Neuronal stem cell (in vitro differentiated cells): ENCODE results near the gene CIDEB. TPM values are rescaled to one million over a fixed set of nuclear protein-coding genes. Genes with fewer than 3 reads are reported as not detected.

Source experiments
- DNase-seq: peaks from one replicate; pipeline ENCODE4 v3.0.0-alpha.2; 2013; ENCODE audit warnings: low spot score
- H2AFZ ChIP-seq: one replicate; pipeline ENCODE4 v1.6.1; 2013; ENCODE audit warnings: mild to moderate bottlenecking, low read length, inconsistent platforms
- H2AK5ac ChIP-seq: 2 replicates; pipeline ENCODE4 v1.6.1; 2013; ENCODE audit warnings: low read depth, mild to moderate bottlenecking, inconsistent platforms, low read length, moderate library complexity, mixed read lengths
- H2BK120ac ChIP-seq: 2 replicates; pipeline ENCODE4 v1.6.1; 2013; ENCODE audit warnings: low read depth, mild to moderate bottlenecking, inconsistent platforms, low read length, moderate library complexity, mixed read lengths
- H2BK12ac ChIP-seq: one replicate; pipeline ENCODE4 v1.6.1; 2013; ENCODE audit warnings: low read length, inconsistent platforms
- H2BK15ac ChIP-seq: 2 replicates; pipeline ENCODE4 v1.6.1; 2013; ENCODE audit warnings: mild to moderate bottlenecking, low read length, inconsistent platforms, mixed read lengths
- H2BK5ac ChIP-seq: one replicate; pipeline ENCODE4 v1.6.1; 2013; ENCODE audit warnings: inconsistent platforms, mild to moderate bottlenecking, low read length, moderate library complexity
- H3K14ac ChIP-seq: one replicate; pipeline ENCODE4 v1.6.1; 2013; ENCODE audit warnings: low read length, inconsistent platforms
- H3K18ac ChIP-seq: 2 replicates; pipeline ENCODE4 v1.6.1; 2013; ENCODE audit warnings: low read length, inconsistent platforms
- H3K23ac ChIP-seq: 2 replicates; pipeline ENCODE4 v1.6.1; 2013; ENCODE audit warnings: low read depth, mild to moderate bottlenecking, mixed read lengths, low read length, inconsistent platforms; ENCODE audit not compliant: poor library complexity
- H3K27ac ChIP-seq: replicated peaks from 3 replicates; pipeline ENCODE4 v1.5.1; 2013; ENCODE audit warnings: low read length, inconsistent platforms
- H3K27me3 ChIP-seq, 3 experiments: 2 replicates each; pipeline ENCODE4 v1.6.1; 2013; ENCODE audit warnings: low read length in 3 of 3, mild to moderate bottlenecking in 2 of 3, inconsistent platforms in 1 of 3, low read depth in 1 of 3, mixed read lengths in 1 of 3, moderate library complexity in 1 of 3; ENCODE audit not compliant: control insufficient read depth in 3 of 3, insufficient read depth in 3 of 3
- H3K36me3 ChIP-seq, 2 donors: replicated peaks in 1 of 2; 2 replicates each; pipeline ENCODE4 v1.6.1; 2013; ENCODE audit warnings: low read length in 2 of 2; ENCODE audit not compliant: control insufficient read depth in 2 of 2, insufficient read depth in 2 of 2
- H3K4ac ChIP-seq: 2 replicates; pipeline ENCODE4 v1.6.1; 2013; ENCODE audit warnings: inconsistent platforms, mild to moderate bottlenecking, low read length, moderate library complexity
- H3K4me1 ChIP-seq, 2 donors: 1 replicate in 1 of 2; 2 replicates in 1 of 2; pipeline ENCODE4 v1.6.1; 2013; ENCODE audit warnings: low read length in 2 of 2, low read depth in 1 of 2; ENCODE audit not compliant: control insufficient read depth in 2 of 2, insufficient read depth in 1 of 2
- H3K4me2 ChIP-seq: one replicate; pipeline ENCODE4 v1.6.1; 2013; ENCODE audit warnings: mild to moderate bottlenecking, low read length, inconsistent platforms; ENCODE audit not compliant: insufficient read depth, poor library complexity, severe bottlenecking
- H3K4me3 ChIP-seq, 2 donors: 2 replicates each; pipeline ENCODE4 v1.5.1; 2013; ENCODE audit warnings: low read length in 2 of 2, mild to moderate bottlenecking in 2 of 2, inconsistent platforms in 1 of 2, moderate library complexity in 1 of 2
- H3K79me1 ChIP-seq: one replicate; pipeline ENCODE4 v1.6.1; 2013; ENCODE audit warnings: low read depth, mild to moderate bottlenecking, inconsistent platforms, low read length, moderate library complexity
- H3K9ac ChIP-seq: one replicate; pipeline ENCODE4 v1.6.1; 2013; ENCODE audit warnings: mild to moderate bottlenecking, low read depth, low read length, inconsistent platforms; ENCODE audit not compliant: poor library complexity
- H3K9me3 ChIP-seq, 2 donors: replicated peaks in 1 of 2; 2 replicates each; pipeline versions ENCODE3 to v1.6.1; 2013; ENCODE audit warnings: low read length in 2 of 2, mild to moderate bottlenecking in 2 of 2, inconsistent platforms in 1 of 2, low read depth in 1 of 2, mixed read lengths in 1 of 2, moderate library complexity in 1 of 2; ENCODE audit not compliant: control insufficient read depth in 2 of 2, insufficient read depth in 1 of 2
- H4K8ac ChIP-seq: one replicate; pipeline ENCODE4 v1.6.1; 2013; ENCODE audit warnings: low read depth, mild to moderate bottlenecking, inconsistent platforms, low read length, moderate library complexity
- H4K91ac ChIP-seq: one replicate; pipeline ENCODE4 v1.6.1; 2013; ENCODE audit warnings: low read length, low read depth, mild to moderate bottlenecking, inconsistent platforms; ENCODE audit not compliant: poor library complexity
- WGBS, 2 donors: extraction: QIAGEN DNeasy Blood & Tissue Kit; methylation state at CpG; one replicate each; pipeline ENCODE4 v1.1.7; 2013; ENCODE audit warnings: missing lambda C conversion rate in 2 of 2, mixed read lengths in 1 of 2; ENCODE audit not compliant: insufficient read length in 2 of 2, insufficient replicate concordance in 1 of 2; ENCODE audit errors: extremely low coverage in 2 of 2; 5-methylcytosine and 5-hydroxymethylcytosine counted together
- small RNA-seq: library from polyadenylated mRNA; stranded (forward); fragments of <200 nt; extraction: miRNeasy Mini kit (QIAGEN cat#:217004); gene quantifications from one replicate; pipeline ENCODE3, GENCODE V24; 2013; ENCODE audit not compliant: insufficient read depth

Gene CIDEB

DNA sequence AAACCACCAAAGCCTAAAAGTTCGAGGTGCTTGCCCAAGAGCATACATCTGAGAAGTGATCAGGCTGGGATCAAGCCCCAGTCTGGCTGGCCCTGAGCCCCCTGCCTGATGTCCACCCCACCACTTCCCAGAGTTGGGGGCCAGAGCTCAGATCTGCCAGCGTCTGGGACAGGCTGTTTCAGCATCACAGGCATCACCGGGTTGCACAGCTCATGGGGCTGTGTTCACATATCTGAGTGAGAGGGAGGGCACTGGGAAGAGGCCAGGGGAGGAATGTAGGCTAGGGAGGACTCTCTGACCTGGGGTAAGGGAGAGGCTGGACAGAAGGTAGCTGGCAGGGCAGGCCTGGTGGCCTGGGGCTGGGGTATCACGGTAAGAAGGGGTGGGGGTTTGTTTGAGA, 50.8 kb downstream of the CIDEB start:
- Histone ChIP-seq H2BK5ac (no peak overlapping the region), H3K14ac (no peak overlapping the region), H3K36me3 (no peaks in the 10 kb centered on the region), H4K8ac (no peak overlapping the region), H3K9ac (no peak overlapping the region), H2BK120ac (no peak overlapping the region), H3K4me1 (no peaks in the 10 kb centered on the region), H3K27ac (no peak overlapping the region), H3K27me3 (no peaks in the 10 kb centered on the region), H4K91ac (no peak overlapping the region), H3K4me3 (no peak overlapping the region), H3K18ac (no peak overlapping the region), H2AFZ (no peak overlapping the region), H3K4me2 (no peak overlapping the region), H2BK15ac (no peak overlapping the region), H3K23ac (no peak overlapping the region), H2BK12ac (no peak overlapping the region), H2AK5ac (no peak overlapping the region), H3K4ac (no peak overlapping the region), H3K9me3 (no peaks in the 10 kb centered on the region), H3K79me1 (peaks cover 1% of the 10 kb centered on the region)
- no peak for DNase-seq
- no CpG with 5 or more reads among the region's 4 CpGs for WGBS, 2 donors

- no peak overlapping the region for H2BK120ac ChIP-seq
- no peak overlapping the region for H2AFZ ChIP-seq
- H2BK5ac ChIP-seq, result no peak overlapping the region
- H2BK12ac ChIP-seq, result no peak overlapping the region
- H3K4me1 ChIP-seq, result no peaks in the 10 kb centered on the region
- H3K4me3 ChIP-seq, result no peak overlapping the region
- no peaks in the 10 kb centered on the region for H3K36me3 ChIP-seq
- H4K91ac ChIP-seq, result no peak overlapping the region
- no peak overlapping the region for H3K27ac ChIP-seq
- peaks cover 1% of the 10 kb centered on the region for H3K79me1 ChIP-seq
- DNase-seq, result no peak
- H3K9ac ChIP-seq, result no peak overlapping the region
- H4K8ac ChIP-seq, result no peak overlapping the region
- H3K9me3 ChIP-seq, result no peaks in the 10 kb centered on the region
- no peak overlapping the region for H3K4me2 ChIP-seq
- H3K18ac ChIP-seq, result no peak overlapping the region
- H2BK15ac ChIP-seq, result no peak overlapping the region
- H3K4ac ChIP-seq, result no peak overlapping the region
- H3K27me3 ChIP-seq, result no peaks in the 10 kb centered on the region
- peak overlapping the region; percentile 23 for H3K23ac ChIP-seq
- no peak overlapping the region for H2AK5ac ChIP-seq
- no peak overlapping the region for H3K14ac ChIP-seq
- no CpG with 5 or more reads among the region's 12 CpGs for WGBS, 2 donors
Measured at GRCh38 chr14:24255931-24256711, 51.7 kb downstream of the CIDEB start.

GRCh38 chr14:24255438-24255837, 52.3 kb downstream of the CIDEB start:
- Histone ChIP-seq H3K14ac (no peak overlapping the region), H4K91ac (peak overlapping the region; percentile 79), H3K4me2 (no peak overlapping the region), H3K27me3 (no peaks in the 10 kb centered on the region), H3K27ac (no peak overlapping the region), H2AFZ (no peak overlapping the region), H2AK5ac (no peak overlapping the region), H3K23ac (no peak overlapping the region), H2BK12ac (no peak overlapping the region), H3K36me3 (no peaks in the 10 kb centered on the region), H3K4ac (no peak overlapping the region), H3K4me3 (no peak overlapping the region), H3K9ac (no peak overlapping the region), H2BK5ac (peak overlapping the region; percentile 57), H3K18ac (no peak overlapping the region), H3K4me1 (no peaks in the 10 kb centered on the region), H2BK120ac (no peak overlapping the region), H3K79me1 (peaks cover 1% of the 10 kb centered on the region), H2BK15ac (no peak overlapping the region), H4K8ac (no peak overlapping the region), H3K9me3 (no peaks in the 10 kb centered on the region)
- WGBS, 2 donors, result no CpG with 5 or more reads among the region's 8 CpGs
- no peak for DNase-seq

Small RNAs within 50 kb of the gene (small RNA-seq; reads per million reads assigned to genes)
- not detected for gene RF00026
